Astrocyte (in vitro differentiated cells and primary cell): Measurements from ENCODE around the gene HMCN1. TPM values are rescaled to one million over a fixed set of nuclear protein-coding genes. Genes with fewer than 3 reads are reported as not detected.
"Not testable (repeated sequence)": the region's sequence is repeated elsewhere in the genome, so short reads cannot be mapped to it uniquely, and the experiment has no call there.

Experiments
- DNase-seq: peaks from one replicate; pipeline ENCODE4 v3.0.0-alpha.2; 2010; ENCODE audit warnings: low read depth
- FAIRE-seq: peaks from 2 replicates; lab custom pipeline; 2011; peaks lifted over from hg19 to GRCh38; lab: Jason Lieb, UNC
- H2AFZ ChIP-seq: 2 replicates; pipeline ENCODE4 v1.6.0; 2012; ENCODE audit warnings: low read depth, low read length, inconsistent platforms
- H3K27ac ChIP-seq: 2 replicates; pipeline ENCODE4 v1.5.1; 2011; ENCODE audit warnings: low read depth, low read length, inconsistent platforms
- H3K27me3 ChIP-seq: 2 replicates; pipeline ENCODE4 v1.6.0; 2011; ENCODE audit warnings: low read length, inconsistent platforms; ENCODE audit not compliant: insufficient read depth
- H3K36me3 ChIP-seq: 2 replicates; pipeline ENCODE4 v1.5.1; 2011; ENCODE audit warnings: low read length, inconsistent platforms; ENCODE audit not compliant: insufficient read depth
- H3K4me1 ChIP-seq: 2 replicates; pipeline ENCODE4 v1.5.1; 2011; ENCODE audit warnings: low read length, inconsistent platforms; ENCODE audit not compliant: insufficient read depth
- H3K4me2 ChIP-seq: 2 replicates; pipeline ENCODE4 v1.6.0; 2012; ENCODE audit warnings: low read length, inconsistent platforms
- H3K4me3 ChIP-seq: 2 replicates; pipeline ENCODE4 v1.5.1; 2011; ENCODE audit warnings: low read depth, mild to moderate bottlenecking, low read length, inconsistent platforms; ENCODE audit not compliant: insufficient read depth
- H3K79me2 ChIP-seq: 2 replicates; pipeline ENCODE4 v1.6.0; 2012; ENCODE audit warnings: mild to moderate bottlenecking, low read length, inconsistent platforms; ENCODE audit not compliant: insufficient read depth
- H3K9ac ChIP-seq: 2 replicates; pipeline ENCODE4 v1.6.0; 2012; ENCODE audit warnings: mild to moderate bottlenecking, low read length, inconsistent platforms
- H3K9me3 ChIP-seq: 2 replicates; pipeline ENCODE4 v1.5.1; 2012; ENCODE audit warnings: low read depth, mild to moderate bottlenecking, low read length, inconsistent platforms; ENCODE audit not compliant: insufficient read depth
- H4K20me1 ChIP-seq: 2 replicates; pipeline ENCODE4 v1.6.0; 2012; ENCODE audit warnings: low read length, inconsistent platforms; ENCODE audit not compliant: insufficient read depth
- H3K27ac Mint-ChIP-seq: one replicate; pipeline ENCODE4 v1.8.0; 2021; ENCODE audit warnings: mild to moderate bottlenecking, mixed read lengths; ENCODE audit not compliant: unreplicated experiment
- H3K27me3 Mint-ChIP-seq: one replicate; pipeline ENCODE4 v1.8.0; 2021; ENCODE audit warnings: low read depth, mixed read lengths; ENCODE audit not compliant: unreplicated experiment
- H3K36me3 Mint-ChIP-seq: one replicate; pipeline ENCODE4 v1.8.0; 2021; ENCODE audit warnings: low read depth, mixed read lengths; ENCODE audit not compliant: unreplicated experiment
- H3K4me1 Mint-ChIP-seq: one replicate; pipeline ENCODE4 v1.8.0; 2021; ENCODE audit warnings: low read depth, mixed read lengths; ENCODE audit not compliant: unreplicated experiment
- H3K4me3 Mint-ChIP-seq: one replicate; pipeline ENCODE4 v1.8.0; 2021; ENCODE audit warnings: mild to moderate bottlenecking, moderate library complexity, mixed read lengths; ENCODE audit not compliant: unreplicated experiment
- H3K9me3 Mint-ChIP-seq: one replicate; pipeline ENCODE4 v1.8.0; 2021; ENCODE audit warnings: mild to moderate bottlenecking, mixed read lengths; ENCODE audit not compliant: unreplicated experiment
- EZH2 ChIP-seq: IDR thresholded peaks from 2 replicates; pipeline ENCODE4 v1.6.1; 2012; ENCODE audit warnings: mild to moderate bottlenecking, low read length, inconsistent platforms; ENCODE audit not compliant: insufficient read depth
- total RNA-seq: library from RNA; stranded (reverse); gene quantifications from 2 replicates; pipeline ENCODE4 v1.2.1, GENCODE V29; 2021
- TF ChIP-seq, protein P1 (sequence below): IDR thresholded peaks from 2 replicates; pipeline ENCODE4 v1.5.1; 2011; ENCODE audit warnings: low read depth, mild to moderate bottlenecking, inconsistent platforms, low read length, moderate library complexity; ENCODE audit not compliant: insufficient read depth

The HMCN1 gene
- total RNA-seq, 1 donor from 2014 or later = 19.7 TPM

DNA sequence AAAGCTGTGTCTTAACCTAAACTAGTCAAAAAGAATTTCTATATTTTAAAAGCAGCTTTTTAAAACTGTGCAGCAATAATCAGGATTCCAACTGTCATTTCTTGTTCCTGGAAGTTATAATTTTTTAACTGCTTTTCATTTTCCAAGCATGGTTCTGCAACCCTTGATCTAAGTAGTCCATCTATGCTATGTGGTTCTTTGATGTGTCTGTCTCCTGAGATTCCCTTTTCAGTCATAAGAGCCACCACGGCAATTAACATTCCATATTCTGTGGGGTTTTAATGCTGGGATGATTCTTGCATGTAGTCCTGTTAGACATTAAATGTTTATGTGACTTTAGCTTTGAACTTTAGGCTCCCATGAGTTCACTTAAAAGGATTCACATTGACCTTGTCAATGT is 420.5 kb downstream of the HMCN1 start:
- Histone ChIP-seq H3K4me1 (peaks cover 18% of the 10 kb centered on the region), H3K4me2 (no peak overlapping the region), H2AFZ (no peak overlapping the region), H4K20me1 (no peaks in the 10 kb centered on the region), H3K4me3 (no peak overlapping the region), H3K36me3 (no peaks in the 10 kb centered on the region), H3K27ac (no peak overlapping the region), H3K79me2 (no peaks in the 10 kb centered on the region), H3K9ac (no peak overlapping the region), H3K27me3 (no peaks in the 10 kb centered on the region), H3K9me3 (no peaks in the 10 kb centered on the region)
- TF ChIP-seq, protein P1, sequence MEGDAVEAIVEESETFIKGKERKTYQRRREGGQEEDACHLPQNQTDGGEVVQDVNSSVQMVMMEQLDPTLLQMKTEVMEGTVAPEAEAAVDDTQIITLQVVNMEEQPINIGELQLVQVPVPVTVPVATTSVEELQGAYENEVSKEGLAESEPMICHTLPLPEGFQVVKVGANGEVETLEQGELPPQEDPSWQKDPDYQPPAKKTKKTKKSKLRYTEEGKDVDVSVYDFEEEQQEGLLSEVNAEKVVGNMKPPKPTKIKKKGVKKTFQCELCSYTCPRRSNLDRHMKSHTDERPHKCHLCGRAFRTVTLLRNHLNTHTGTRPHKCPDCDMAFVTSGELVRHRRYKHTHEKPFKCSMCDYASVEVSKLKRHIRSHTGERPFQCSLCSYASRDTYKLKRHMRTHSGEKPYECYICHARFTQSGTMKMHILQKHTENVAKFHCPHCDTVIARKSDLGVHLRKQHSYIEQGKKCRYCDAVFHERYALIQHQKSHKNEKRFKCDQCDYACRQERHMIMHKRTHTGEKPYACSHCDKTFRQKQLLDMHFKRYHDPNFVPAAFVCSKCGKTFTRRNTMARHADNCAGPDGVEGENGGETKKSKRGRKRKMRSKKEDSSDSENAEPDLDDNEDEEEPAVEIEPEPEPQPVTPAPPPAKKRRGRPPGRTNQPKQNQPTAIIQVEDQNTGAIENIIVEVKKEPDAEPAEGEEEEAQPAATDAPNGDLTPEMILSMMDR = no peak
- no peak for TF ChIP-seq EZH2
- no peak overlapping the region for H3K4me3 Mint-ChIP-seq
- FAIRE-seq (no peak), DNase-seq (no peak)
- H3K36me3 Mint-ChIP-seq = peaks cover 2% of the 10 kb centered on the region
- H3K27me3 Mint-ChIP-seq = no peaks in the 10 kb centered on the region
- no peak overlapping the region for H3K27ac Mint-ChIP-seq
- H3K9me3 Mint-ChIP-seq = no peaks in the 10 kb centered on the region
- H3K4me1 Mint-ChIP-seq = peaks cover 25% of the 10 kb centered on the region

- peak; percentile 85 for FAIRE-seq
These were observed 421.4 kb downstream of the HMCN1 start for GRCh38 chr1:186155594-186155993.

DNA sequence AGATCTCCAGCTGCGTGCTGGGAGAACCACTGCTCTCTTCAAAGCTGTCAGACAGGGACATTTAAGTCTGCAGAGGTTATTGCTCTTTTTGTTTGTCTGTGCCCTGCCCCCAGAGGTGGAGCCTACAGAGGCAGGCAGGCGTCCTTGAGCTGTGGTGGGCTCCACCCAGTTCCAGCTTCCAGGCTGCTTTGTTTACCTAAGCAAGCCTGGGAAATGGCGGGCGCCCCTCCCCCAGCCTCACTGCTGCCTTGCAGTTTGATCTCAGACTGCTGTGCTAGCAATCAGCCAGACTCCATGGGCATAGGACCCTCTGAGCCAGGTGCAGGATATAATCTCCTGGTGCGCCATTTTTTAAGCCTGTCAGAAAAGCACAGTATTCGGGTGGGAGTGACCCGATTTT is 428.7 kb downstream of the HMCN1 start:
- not testable (repeated sequence) for H3K27me3 Mint-ChIP-seq, H3K9ac ChIP-seq, FAIRE-seq, H3K9me3 Mint-ChIP-seq, H3K4me2 ChIP-seq, H3K36me3 ChIP-seq, DNase-seq, H3K4me3 ChIP-seq, H3K4me3 Mint-ChIP-seq, H3K4me1 ChIP-seq, H4K20me1 ChIP-seq, H3K79me2 ChIP-seq, H3K9me3 ChIP-seq, H3K27ac ChIP-seq, H3K27ac Mint-ChIP-seq, H3K4me1 Mint-ChIP-seq, H2AFZ ChIP-seq, H3K27me3 ChIP-seq
- H3K36me3 Mint-ChIP-seq = peaks cover 13% of the 10 kb centered on the region

More at GRCh38 chr1:186155594-186155993, 421.4 kb downstream of the HMCN1 start:
- Histone ChIP-seq H4K20me1 (no peaks in the 10 kb centered on the region), H3K9ac (no peak overlapping the region), H3K79me2 (no peaks in the 10 kb centered on the region), H3K36me3 (no peaks in the 10 kb centered on the region), H3K9me3 (no peaks in the 10 kb centered on the region), H3K4me3 (no peak overlapping the region), H3K4me2 (peak overlapping the region; percentile 14), H3K27ac (no peak overlapping the region), H3K27me3 (no peaks in the 10 kb centered on the region), H2AFZ (no peak overlapping the region), H3K4me1 (peaks cover 18% of the 10 kb centered on the region)
- Mint-ChIP-seq H3K4me1 (peaks cover 25% of the 10 kb centered on the region), H3K27me3 (no peaks in the 10 kb centered on the region), H3K9me3 (peaks cover 2% of the 10 kb centered on the region), H3K4me3 (no peak overlapping the region), H3K27ac (peak overlapping the region; percentile 58), H3K36me3 (no peaks in the 10 kb centered on the region)
- DNase-seq = peak; percentile 71
- TF ChIP-seq, protein P1 = peak; percentile 78
- no peak for TF ChIP-seq EZH2
